Measurements from ENCODE around the gene FGF22. TPM values are rescaled to one million over a fixed set of nuclear protein-coding genes. Genes with fewer than 3 reads are reported as not detected.
"Not testable (repeated sequence)": the region's sequence is repeated elsewhere in the genome, so short reads cannot be mapped to it uniquely, and the experiment has no call there.

FGF22 gene
- total RNA-seq, 2 experiments from 2014 or later, result not detected

DNA sequence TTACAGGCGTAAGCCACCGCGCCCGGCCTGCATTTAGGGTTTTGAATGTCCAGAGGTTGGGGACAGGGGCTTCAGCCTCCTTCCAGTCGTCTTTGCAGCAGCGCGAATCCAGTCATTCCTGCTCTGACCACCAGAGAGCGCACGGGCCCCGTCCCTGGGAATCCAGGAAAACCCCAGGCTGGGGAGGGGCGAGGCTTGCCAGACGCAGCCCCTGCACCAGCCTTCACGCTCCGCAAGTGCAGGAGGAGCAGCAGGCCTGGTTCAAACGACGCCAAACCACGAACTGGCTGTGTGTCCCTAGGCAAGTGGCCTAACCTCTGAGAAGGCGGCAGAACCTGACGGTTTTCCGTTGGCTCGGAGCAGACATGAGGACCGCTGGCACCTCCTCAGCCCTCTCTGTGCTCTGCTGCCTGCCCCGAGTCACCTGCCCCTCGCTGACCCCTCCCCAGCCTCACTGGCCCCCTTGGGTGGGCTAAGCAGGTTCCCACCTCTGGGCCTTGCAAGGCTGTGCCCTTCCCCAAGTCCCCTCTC lies 25.3 kb downstream of the FGF22 start:
- Mint-ChIP-seq H3K27ac (peak overlapping the region; percentile 58), H3K4me1 (peaks cover 13% of the 10 kb centered on the region), H3K36me3 (peaks cover 20% of the 10 kb centered on the region), H3K9me3 (no peaks in the 10 kb centered on the region), H3K4me3 (peak overlapping the region; percentile 32), H3K27me3 (peaks cover 12% of the 10 kb centered on the region)
- peak; percentile 81 for DNase-seq

DNA sequence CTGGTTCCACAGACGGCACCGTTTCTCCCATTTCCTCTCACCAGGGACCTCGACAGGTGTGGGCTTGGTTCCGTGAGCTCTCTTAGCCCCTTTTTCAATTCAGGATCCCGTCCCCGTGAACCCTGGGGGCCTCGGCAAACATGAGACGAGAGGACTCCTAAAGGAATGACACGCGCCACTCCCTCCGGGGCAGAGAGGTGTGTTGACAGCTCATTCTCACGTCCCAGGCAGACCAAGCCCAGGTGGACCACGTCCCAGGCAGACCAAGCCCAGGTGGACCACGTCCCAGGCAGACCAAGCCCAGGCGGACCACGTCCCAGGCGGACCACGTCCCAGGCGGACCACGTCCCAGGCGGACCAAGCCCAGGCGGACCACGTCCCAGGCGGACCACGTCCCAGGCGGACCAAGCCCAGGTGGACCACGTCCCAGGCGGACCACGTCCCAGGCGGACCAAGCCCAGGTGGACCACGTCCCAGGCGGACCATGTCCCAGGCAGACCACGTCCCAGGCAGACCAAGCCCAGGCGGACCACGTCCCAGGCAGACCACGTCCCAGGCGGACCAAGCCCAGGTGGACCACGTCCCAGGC lies 27.4 kb downstream of the FGF22 start:
- not testable (repeated sequence) for H3K9me3 Mint-ChIP-seq, H3K4me3 Mint-ChIP-seq, H3K27ac Mint-ChIP-seq, H3K36me3 Mint-ChIP-seq, DNase-seq, H3K4me1 Mint-ChIP-seq
- H3K27me3 Mint-ChIP-seq, result peaks cover 19% of the 10 kb centered on the region

DNA sequence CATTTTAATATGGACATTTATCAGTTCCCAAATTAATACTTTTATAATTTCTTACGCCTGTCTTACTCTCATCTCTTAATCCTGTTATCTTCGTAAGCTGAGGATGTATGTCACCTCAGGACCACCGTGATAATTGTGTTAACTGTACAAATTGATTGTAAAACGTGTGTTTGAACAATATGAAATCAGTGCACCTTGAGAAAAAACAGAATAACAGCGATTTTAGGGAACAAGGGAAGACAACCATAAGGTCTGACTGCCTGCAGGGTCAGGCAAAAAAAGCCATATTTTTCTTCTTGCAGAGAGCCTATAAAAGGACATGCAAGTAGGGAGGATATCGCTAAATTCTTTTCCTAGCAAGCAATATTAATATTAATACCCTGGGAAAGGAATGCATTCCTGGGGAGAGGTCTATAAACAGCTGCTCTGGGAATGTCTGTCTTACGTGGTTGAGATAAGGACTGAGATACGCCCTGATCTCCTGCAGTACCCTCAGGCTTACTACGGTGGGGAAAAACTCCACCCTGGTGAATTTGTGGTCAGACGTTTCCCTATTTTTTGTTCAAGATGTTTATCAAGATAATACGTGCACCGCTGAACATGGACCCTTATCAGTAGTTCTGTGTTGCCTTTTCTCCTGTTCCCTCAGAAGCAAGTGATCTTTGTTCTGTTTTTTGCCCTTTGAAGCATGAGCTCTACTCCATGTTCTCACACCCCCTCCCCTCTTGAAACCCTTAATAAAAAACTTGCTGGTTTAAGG lies 29.2 kb downstream of the FGF22 start:
- DNase-seq, H3K4me1 Mint-ChIP-seq, H3K9me3 Mint-ChIP-seq, H3K4me3 Mint-ChIP-seq, H3K27ac Mint-ChIP-seq, H3K36me3 Mint-ChIP-seq: not testable (repeated sequence)
- H3K27me3 Mint-ChIP-seq, result peaks cover 28% of the 10 kb centered on the region

DNA sequence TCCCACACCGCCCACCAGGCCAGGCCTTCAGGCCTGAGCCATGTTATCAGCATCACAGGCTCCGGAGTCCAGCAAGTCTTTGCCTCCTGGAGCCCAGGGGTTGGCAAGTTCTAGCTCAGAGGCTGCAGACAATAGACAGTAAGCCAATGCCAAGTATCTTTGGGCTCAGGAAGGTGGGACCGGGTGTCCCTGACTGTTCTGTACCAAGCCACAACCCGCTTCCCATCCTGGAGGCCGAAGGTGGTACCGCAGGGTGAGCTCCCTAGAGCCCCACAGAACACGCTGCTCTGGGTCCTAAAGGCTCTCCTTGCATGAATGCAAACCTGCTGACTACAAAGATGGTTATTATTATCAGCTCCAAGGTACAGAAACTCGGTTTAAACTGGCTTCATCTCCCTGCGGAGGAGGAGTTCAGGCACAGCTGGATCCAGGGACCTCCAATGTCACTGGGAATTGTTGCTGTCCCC lies 31.0 kb downstream of the FGF22 start:
- no peak for DNase-seq
- Mint-ChIP-seq H3K9me3 (no peaks in the 10 kb centered on the region), H3K27ac (no peak overlapping the region), H3K27me3 (peaks cover 41% of the 10 kb centered on the region), H3K4me3 (no peak overlapping the region), H3K36me3 (no peaks in the 10 kb centered on the region), H3K4me1 (peaks cover 5% of the 10 kb centered on the region)

DNA sequence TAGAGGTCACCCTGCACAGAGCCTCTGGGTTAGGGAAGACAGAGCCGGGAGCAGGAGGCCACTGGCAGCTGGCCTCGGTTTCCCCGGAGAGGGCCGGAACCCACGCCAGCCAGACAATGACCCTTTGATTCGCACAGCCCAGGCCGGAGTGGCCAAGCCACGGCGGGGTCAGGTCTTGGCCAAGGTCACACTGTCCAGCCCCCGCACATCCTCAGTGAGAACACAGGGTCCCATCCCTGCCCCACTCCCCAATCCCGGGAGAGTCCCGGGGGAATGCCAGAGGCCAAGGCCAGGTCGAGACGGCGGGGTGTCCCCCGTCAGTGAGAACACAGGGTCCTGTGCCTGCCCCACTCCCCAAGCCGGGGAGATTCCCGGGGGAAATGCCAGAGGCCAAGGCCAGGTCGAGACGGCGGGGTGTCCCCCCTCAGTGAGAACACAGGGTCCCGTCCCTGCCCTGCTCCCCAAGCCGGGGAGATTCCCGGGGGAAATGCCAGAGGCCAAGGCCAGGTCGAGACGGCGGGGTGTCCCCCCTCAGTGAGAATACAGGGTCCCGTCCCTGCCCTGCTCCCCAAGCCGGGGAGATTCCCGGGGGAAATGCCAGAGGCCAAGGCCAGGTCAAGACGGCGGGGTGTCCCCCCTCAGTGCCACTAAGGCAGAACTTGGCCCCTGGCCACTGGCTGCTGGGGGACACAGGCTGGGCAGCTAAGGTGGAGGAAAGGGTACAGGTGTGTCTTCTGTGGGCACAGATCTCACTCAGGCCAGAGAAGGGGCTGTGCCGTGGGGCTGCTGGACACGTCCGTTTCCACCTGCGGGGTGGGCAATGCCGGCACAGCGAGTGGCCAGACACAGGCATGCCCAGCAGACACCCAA lies 34.8 kb downstream of the FGF22 start:
- H3K4me3 Mint-ChIP-seq, result no peak overlapping the region

DNA sequence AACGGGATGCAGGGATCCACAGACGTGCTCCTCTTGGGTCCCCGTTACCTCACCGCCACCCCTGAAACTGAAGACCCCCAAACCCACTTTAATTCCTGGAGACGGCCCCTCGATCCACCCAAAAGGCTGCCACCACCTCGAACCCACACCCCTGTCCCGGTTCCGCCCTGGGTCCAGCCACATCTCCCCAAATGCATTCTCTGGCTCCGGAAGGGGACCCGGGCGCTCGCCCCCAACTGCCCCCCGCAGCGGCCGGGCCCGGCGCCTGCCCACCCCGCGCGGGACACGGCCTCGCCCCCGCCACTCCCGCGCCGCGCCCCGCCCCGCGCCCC lies 36.3 kb downstream of the FGF22 start:
- DNase-seq, result no peak
- no peak overlapping the region for H3K27ac Mint-ChIP-seq
- H3K36me3 Mint-ChIP-seq, result no peaks in the 10 kb centered on the region
- no peak overlapping the region for H3K4me3 Mint-ChIP-seq
- H3K4me1 Mint-ChIP-seq, result peaks cover 3% of the 10 kb centered on the region
- no peaks in the 10 kb centered on the region for H3K9me3 Mint-ChIP-seq
- peaks cover 37% of the 10 kb centered on the region for H3K27me3 Mint-ChIP-seq

More for the DNA sequence above, 34.8 kb downstream of the FGF22 start:
- Mint-ChIP-seq H3K27ac (no peak overlapping the region), H3K27me3 (peaks cover 45% of the 10 kb centered on the region), H3K4me1 (peaks cover 3% of the 10 kb centered on the region), H3K9me3 (no peaks in the 10 kb centered on the region), H3K36me3 (no peaks in the 10 kb centered on the region)
- DNase-seq, result no peak

DNA sequence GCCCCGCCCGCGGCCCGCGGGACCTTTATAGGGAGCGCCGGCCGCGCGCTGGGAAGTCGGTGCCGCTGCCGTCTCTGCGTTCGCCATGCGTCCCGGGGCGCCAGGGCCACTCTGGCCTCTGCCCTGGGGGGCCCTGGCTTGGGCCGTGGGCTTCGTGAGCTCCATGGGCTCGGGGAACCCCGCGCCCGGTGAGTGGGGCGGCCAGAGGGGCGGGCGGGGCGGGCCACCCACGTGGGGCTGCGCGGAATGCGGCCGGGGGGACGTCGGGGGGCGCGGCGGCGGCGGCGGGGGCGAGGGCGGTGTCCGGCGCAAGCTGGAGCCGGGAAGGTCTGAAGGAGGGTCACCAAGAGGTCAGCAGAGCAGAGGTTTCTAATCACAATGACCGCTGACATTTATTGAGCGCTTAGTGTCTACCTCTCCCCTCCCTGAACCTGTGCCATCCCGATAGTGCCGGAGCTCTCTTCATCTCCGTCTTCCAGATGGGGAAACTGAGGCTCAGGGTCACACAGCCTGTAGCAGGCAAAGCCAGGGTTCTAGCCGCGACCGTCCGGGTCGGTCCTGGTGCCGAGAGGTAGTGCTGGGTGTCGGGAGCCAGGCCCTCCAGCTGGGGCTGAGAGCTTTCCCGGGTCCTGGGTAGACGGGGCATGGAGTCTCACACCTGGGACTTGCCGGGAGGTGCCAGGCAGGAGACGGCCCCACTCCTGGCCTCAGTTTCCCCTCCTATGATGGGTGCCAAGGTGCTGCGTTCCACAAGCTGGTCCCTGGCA lies 36.8 kb downstream of the FGF22 start, which contains the start of gene FSTL3:
TSS of gene FSTL3 (plus strand) at position 54 of the 767 bp plus-strand sequence. CDS start at position 86, 32 bp downstream.
- no peak within 1 kb of the TSS for H3K4me3 Mint-ChIP-seq
- H3K27ac Mint-ChIP-seq, result no peak within 1 kb of the TSS

DNA sequence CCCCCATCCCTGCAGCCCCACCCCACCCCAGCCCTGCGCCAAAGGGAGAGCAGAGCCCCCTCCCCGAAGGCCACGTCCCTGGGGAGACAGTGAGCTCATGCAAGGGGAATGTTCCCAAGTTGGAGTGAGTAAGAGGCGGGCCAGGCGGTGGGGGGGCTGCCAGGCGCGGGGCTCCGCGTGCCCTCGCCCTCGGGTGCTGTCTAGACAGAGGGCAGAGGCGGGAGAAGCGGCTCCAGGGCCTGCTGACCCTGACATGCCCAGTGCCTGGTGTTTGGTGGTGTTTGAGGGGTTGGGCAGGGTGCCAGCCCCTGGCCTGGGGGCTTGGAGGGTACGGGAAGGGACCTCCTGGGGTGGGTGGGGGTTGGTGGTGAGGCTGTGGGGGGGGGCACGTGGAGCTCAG lies 37.5 kb downstream of the FGF22 start:
- Mint-ChIP-seq H3K27me3 (peaks cover 37% of the 10 kb centered on the region), H3K36me3 (peaks cover 1% of the 10 kb centered on the region), H3K27ac (no peak overlapping the region), H3K9me3 (no peaks in the 10 kb centered on the region), H3K4me1 (peaks cover 3% of the 10 kb centered on the region), H3K4me3 (no peak overlapping the region)
- no peak for DNase-seq

More for the DNA sequence above, 36.8 kb downstream of the FGF22 start, which contains the start of gene FSTL3:
- H3K9me3 Mint-ChIP-seq, result no peaks in the 10 kb centered on the region
- peaks cover 37% of the 10 kb centered on the region for H3K27me3 Mint-ChIP-seq
- peaks cover under 1% of the 10 kb centered on the region for H3K36me3 Mint-ChIP-seq
- DNase-seq, result no peak
- H3K4me1 Mint-ChIP-seq, result peaks cover 3% of the 10 kb centered on the region

DNA sequence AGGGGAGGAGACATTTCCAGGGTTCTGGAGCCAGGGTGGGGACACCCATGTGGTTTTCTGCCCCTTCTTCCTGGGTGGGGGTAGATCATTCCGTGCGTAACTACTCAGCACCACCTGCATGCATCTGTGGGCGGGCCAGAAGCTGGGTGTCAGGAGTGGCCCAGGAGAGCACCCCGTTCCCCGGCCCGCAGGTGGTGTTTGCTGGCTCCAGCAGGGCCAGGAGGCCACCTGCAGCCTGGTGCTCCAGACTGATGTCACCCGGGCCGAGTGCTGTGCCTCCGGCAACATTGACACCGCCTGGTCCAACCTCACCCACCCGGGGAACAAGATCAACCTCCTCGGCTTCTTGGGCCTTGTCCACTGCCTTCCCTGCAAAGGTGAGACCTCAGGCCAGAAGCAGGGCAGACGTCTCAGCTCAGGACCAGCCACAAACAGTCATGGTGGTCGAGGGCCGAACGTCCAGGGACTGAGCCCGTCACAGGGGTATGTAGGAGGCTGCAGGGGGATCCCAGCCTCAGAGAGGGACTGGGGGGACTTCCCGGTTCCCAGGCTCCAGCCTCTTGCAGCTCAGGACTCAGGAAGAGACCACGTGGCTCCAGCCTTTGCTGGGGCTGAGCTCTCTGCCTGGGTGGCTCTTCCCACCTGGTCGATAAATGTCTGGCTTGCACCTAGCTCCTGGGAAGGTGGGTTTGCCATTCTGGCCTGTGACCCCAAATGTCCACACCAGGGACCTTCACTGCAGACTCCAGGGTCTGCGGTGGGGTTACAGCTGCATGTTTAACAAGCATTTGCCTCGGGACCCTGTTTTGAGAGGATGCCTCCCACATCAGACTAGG lies 38.1 kb downstream of the FGF22 start:
- Mint-ChIP-seq H3K27ac (no peak overlapping the region), H3K4me1 (peaks cover 3% of the 10 kb centered on the region), H3K4me3 (no peak overlapping the region), H3K27me3 (peaks cover 37% of the 10 kb centered on the region), H3K36me3 (peaks cover 1% of the 10 kb centered on the region), H3K9me3 (no peaks in the 10 kb centered on the region)
- DNase-seq, result no peak

DNA sequence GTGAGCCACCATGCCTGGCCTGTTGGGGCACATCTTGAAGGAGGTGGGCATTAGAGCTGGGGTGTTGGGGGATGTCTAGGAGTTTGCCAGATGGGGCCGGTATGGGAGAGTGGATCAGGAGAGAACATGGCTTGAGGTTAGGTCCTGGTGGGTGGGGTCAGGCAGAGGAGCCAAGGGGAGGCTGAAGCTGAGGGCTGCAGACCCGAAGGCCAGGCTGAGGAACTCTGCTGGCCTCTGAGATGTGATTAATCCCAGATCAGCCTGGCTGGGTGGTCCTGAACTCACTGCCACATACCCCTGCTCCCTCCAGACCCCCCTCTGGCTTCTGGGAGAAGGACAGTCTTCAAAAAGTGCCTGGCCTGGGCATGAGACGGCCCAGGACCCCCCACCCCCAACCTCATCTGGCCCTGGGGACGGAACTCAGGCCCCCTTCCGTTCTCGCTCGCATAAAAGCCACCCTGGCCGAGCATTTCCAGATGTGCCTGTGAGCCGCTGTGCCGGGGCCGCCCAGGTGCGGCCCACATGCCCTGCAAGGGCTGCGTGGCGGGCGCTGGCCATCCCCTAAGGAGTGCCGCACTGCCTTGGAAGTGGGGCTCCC lies 39.2 kb downstream of the FGF22 start:
- no peak for DNase-seq
- H3K4me3 Mint-ChIP-seq, result peak overlapping the region; percentile 73
- H3K36me3 Mint-ChIP-seq, result peaks cover 1% of the 10 kb centered on the region
- peaks cover 27% of the 10 kb centered on the region for H3K27me3 Mint-ChIP-seq
- H3K4me1 Mint-ChIP-seq, result peaks cover 3% of the 10 kb centered on the region
- no peaks in the 10 kb centered on the region for H3K9me3 Mint-ChIP-seq
- H3K27ac Mint-ChIP-seq, result no peak overlapping the region

DNA sequence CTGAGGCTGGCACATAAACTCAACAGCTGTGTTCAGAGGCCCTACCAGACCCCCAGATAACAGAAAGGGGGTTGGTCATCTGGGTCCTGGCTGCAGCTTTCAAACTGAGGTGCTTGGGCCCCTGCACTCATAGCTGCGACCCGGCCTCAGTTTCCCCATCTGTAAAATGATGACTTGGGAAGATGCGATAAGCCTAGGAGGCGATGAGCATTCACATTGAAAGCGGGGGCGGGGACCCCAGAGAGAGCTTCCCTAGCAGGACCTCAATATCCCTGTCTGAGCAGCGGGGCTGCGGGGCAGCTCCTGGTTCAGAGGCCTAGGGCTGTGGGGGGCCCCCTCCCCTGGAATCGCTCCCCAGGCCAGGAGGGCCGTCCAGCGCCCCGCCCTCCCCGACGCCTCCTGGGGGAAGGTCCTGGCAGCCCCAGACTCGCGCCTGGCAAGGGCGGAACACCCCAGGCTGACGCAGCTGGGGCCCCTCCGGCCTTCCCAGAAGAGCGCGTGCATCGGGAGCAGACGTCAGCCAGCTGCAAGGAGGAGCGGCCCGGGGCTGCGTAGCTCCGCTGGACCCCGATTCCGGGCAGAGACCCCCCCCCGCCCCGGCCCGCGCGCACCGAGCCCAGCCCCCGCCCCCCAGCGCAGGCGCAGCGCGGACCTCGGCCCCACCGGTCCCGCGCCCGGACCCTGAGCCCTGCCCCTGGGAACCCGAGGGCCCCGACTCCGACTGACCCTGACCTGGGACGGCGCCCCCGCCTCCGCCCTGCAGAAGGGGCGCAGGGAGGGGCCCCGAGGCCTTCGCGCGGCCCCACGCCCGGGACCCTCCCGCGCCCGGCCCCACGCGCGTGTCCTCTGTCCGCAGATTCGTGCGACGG lies 40.0 kb downstream of the FGF22 start:
- Mint-ChIP-seq H3K27ac (peak overlapping the region; percentile 60), H3K4me3 (peak overlapping the region; percentile 73), H3K9me3 (no peaks in the 10 kb centered on the region), H3K27me3 (peaks cover 23% of the 10 kb centered on the region), H3K36me3 (peaks cover 1% of the 10 kb centered on the region), H3K4me1 (peaks cover 3% of the 10 kb centered on the region)
- peak; percentile 60 for DNase-seq

DNA sequence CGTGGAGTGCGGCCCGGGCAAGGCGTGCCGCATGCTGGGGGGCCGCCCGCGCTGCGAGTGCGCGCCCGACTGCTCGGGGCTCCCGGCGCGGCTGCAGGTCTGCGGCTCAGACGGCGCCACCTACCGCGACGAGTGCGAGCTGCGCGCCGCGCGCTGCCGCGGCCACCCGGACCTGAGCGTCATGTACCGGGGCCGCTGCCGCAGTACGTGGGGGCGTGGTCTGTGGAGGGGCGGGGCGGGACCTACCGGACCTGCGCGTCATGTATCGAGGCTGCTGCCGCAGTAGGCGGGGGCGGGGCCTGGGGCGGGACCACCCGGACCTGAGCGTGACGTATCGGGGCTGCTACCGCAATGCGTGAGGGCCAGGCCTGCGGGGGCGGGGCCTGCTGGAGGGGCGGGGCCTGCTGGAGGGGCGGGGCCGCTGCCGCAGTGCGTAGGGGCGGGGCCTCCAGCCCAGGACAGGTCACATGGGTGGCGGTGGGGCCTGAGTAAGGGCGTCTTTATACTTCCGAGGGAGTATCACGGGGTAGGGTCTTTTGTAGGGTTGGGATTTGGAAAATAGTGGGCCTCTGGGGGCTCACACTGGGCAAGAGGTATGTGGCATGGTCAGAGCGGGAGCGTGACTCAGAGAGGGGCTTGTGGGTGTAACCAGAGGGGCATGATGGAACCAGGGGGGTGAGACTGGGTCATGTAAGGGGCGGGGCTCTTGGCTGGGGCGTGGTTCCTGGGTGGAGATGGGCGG lies 40.8 kb downstream of the FGF22 start:
- Mint-ChIP-seq H3K4me3 (peak overlapping the region; percentile 92), H3K36me3 (peaks cover 1% of the 10 kb centered on the region), H3K27ac (peak overlapping the region; percentile 96), H3K27me3 (peaks cover 16% of the 10 kb centered on the region), H3K9me3 (no peaks in the 10 kb centered on the region), H3K4me1 (peaks cover under 1% of the 10 kb centered on the region)
- peak; percentile 98 for DNase-seq

Data from activated naive CD8-positive, alpha-beta T cell treated with anti-CD3 and anti-CD28 coated beads for 36 hours (primary cell).